Measurements from ENCODE around the gene CAPN8.

The CAPN8 gene

GRCh38 chr1:223641523-223642039 is 23.9 kb downstream of the CAPN8 start:
- ChIA-PET POLR2A (ENCODE audit: low non-redundant PET) (no interaction called here), CTCF (no interaction called here)
- no peak for TF ChIP-seq CTCF (conservative IDR thresholded peaks at IDR 0.05; ENCODE audit: low read depth)
- DNase-seq (ENCODE audit: low spot score), result no peak
- no peak overlapping the region for H3K27ac ChIP-seq

GRCh38 chr1:223639331-223639749 is 26.2 kb downstream of the CAPN8 start:
- DNase-seq (ENCODE audit: low spot score), result peak; percentile 13
- ChIA-PET POLR2A (ENCODE audit: low non-redundant PET) (no interaction called here), CTCF (interaction anchor here (0.6 kb wide), 1 partner anchor 83 kb away, joined by 3 read pairs; no protein-coding TSS in a partner anchor)
- TF ChIP-seq CTCF (conservative IDR thresholded peaks at IDR 0.05; ENCODE audit: low read depth), result no peak
- no peak overlapping the region for H3K27ac ChIP-seq

GRCh38 chr1:223635236-223635635 is 30.3 kb downstream of the CAPN8 start:
- TF ChIP-seq CTCF (conservative IDR thresholded peaks at IDR 0.05; ENCODE audit: low read depth), result no peak
- CTCF ChIA-PET, result no interaction called here
- POLR2A ChIA-PET (ENCODE audit: low non-redundant PET), result no interaction called here

GRCh38 chr1:223634423-223634822 is 31.1 kb downstream of the CAPN8 start:
- ChIA-PET CTCF (no interaction called here), POLR2A (ENCODE audit: low non-redundant PET) (no interaction called here)
- H3K27ac ChIP-seq, result no peak overlapping the region
- TF ChIP-seq CTCF (conservative IDR thresholded peaks at IDR 0.05; ENCODE audit: low read depth), result no peak
- no peak for DNase-seq (ENCODE audit: low spot score)

More at GRCh38 chr1:223635236-223635635, 30.3 kb downstream of the CAPN8 start:
- no peak overlapping the region for H3K27ac ChIP-seq
- DNase-seq (ENCODE audit: low spot score), result no peak

- no peak for TF ChIP-seq CTCF (conservative IDR thresholded peaks at IDR 0.05; ENCODE audit: low read depth)
- no peak overlapping the region for H3K27ac ChIP-seq
- DNase-seq (ENCODE audit: low spot score), result no peak
- CTCF ChIA-PET, result interaction anchor here (0.5 kb wide), 1 partner anchor 140 kb away, joined by 3 read pairs; no protein-coding TSS in a partner anchor
- POLR2A ChIA-PET (ENCODE audit: low non-redundant PET), result no interaction called here
Measured at GRCh38 chr1:223631956-223632355, 33.5 kb downstream of the CAPN8 start.

- TF ChIP-seq CTCF (conservative IDR thresholded peaks at IDR 0.05; ENCODE audit: low read depth), result no peak
- POLR2A ChIA-PET (ENCODE audit: low non-redundant PET), result no interaction called here
- CTCF ChIA-PET, result no interaction called here
- no peak for DNase-seq (ENCODE audit: low spot score)
- H3K27ac ChIP-seq, result no peak overlapping the region
Measured at GRCh38 chr1:223631473-223631872, 34.0 kb downstream of the CAPN8 start.

Measured in RWPE1 (cell line).